Upper lobe of left lung (tissue), 6 donors: ENCODE measurements around the gene PACS2. TPM values are rescaled to one million over a fixed set of nuclear protein-coding genes. Genes with fewer than 3 reads are reported as not detected.

Source experiments
- ATAC-seq, 2 donors: fragments of 200-7000 bp; cut with Tn5 transposase; one replicate each; pipeline ENCODE4 v1.9.1; 2022; ENCODE audit warnings: mild to moderate bottlenecking in 2 of 2, moderate library complexity in 2 of 2; ENCODE audit not compliant: low FRiP score in 2 of 2
- DNase-seq, 2 donors: peaks; one replicate each; pipeline ENCODE4 v3.0.0-alpha.2; 2019 to 2020
- H3K27ac ChIP-seq, 4 donors: fragments of 200-600 bp; sonication (generic); one replicate each; pipeline ENCODE4 v1.5.1; 2016 to 2019
- H3K27me3 ChIP-seq, 4 donors: fragments of 200-600 bp; sonication (generic); one replicate each; pipeline ENCODE4 v1.5.1; 2017 to 2019
- H3K36me3 ChIP-seq, 4 donors: fragments of 200-600 bp; sonication (generic); one replicate each; pipeline ENCODE4 v1.5.1; 2016 to 2019
- H3K4me1 ChIP-seq, 4 donors: fragments of 200-600 bp; sonication (generic); one replicate each; pipeline ENCODE4 v1.5.1; 2018 to 2019
- H3K4me3 ChIP-seq, 4 donors: fragments of 200-600 bp; sonication (generic); one replicate each; pipeline ENCODE4 v1.5.1; 2017 to 2019; ENCODE audit warnings: mild to moderate bottlenecking in 2 of 4, moderate library complexity in 1 of 4
- H3K9me3 ChIP-seq, 4 donors: fragments of 200-600 bp; sonication (generic); one replicate each; pipeline ENCODE4 v1.5.1; 2018 to 2019
- EP300 ChIP-seq, 4 donors: sonication (generic); formaldehyde crosslinking; IDR thresholded peaks; one replicate each; pipeline ENCODE4 v1.5.1; 2017; ENCODE audit warnings: antibody characterized with exemption in 4 of 4, control low read depth in 2 of 4
- POLR2A ChIP-seq, 4 donors: fragments of 450-650 bp; IDR thresholded peaks; one replicate each; pipeline ENCODE4 v1.5.1; 2016 to 2017; ENCODE audit warnings: antibody characterized with exemption in 4 of 4, mild to moderate bottlenecking in 2 of 4
- POLR2AphosphoS5 ChIP-seq, 2 donors: sonication (generic); formaldehyde crosslinking; IDR thresholded peaks; one replicate each; pipeline ENCODE4 v1.5.1; 2017; ENCODE audit warnings: antibody characterized with exemption in 2 of 2
- WGBS, 2 donors: methylation state at CpG; one replicate each; pipeline ENCODE4 v1.1.5; 2017 to 2018; 5-methylcytosine and 5-hydroxymethylcytosine counted together
- total RNA-seq, 6 donors: library from RNA; depleted of rRNA in 4 of 6; stranded (reverse); fragments of >200 nt in 4 of 6; gene quantifications; one replicate each; pipeline versions ENCODE4 v1.1.0 to v1.2.1, GENCODE V29; 2016 to 2021
- TF ChIP-seq, protein P1 (sequence below), 6 experiments: fragments of 450-650 bp in 4 of 6; fragments of 200-600 bp in 2 of 6; sonication (generic) in 2 of 6; IDR thresholded peaks; one replicate each; pipeline ENCODE4 v1.5.1; 2016 to 2019; ENCODE audit warnings: antibody characterized with exemption in 6 of 6
- donor health status: DM: no; HTN: no; CAD: no; lungs with moderate emphysema.
- donor health status: DM: no; HTN: yes; CAD: no; lungs with severe emphysema.

Gene PACS2
- total RNA-seq, 6 donors from 2014 or later = 53.4 to 204 (median 86.5) TPM

DNA sequence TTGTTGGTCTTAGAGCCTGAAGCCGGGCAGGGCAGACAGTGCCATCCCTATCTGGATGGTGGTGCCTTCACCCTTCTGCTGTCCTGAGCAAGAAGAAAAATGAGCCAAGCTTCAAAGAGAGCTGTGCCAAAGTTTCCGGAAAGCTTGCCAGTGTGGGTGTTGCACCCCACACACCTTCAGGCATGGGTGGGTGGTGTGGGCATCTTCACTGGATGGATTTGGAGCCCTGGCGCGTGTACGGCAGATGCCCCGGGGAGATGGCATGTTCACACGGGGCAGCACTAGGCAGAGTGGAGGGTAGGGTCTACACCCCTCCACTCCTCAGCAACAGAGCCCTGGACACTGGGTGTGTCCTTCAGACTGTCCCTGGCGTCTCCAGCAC, 33.0 kb downstream of the PACS2 start:
- ATAC-seq = no peak
- no peak for DNase-seq
- peaks cover 3 to 11% (median 5%) of the 10 kb centered on the region in 4 donors for H3K4me1 ChIP-seq
- WGBS, 2 donors = 90 to 95% methylated on average over 3 to 7 of the region's 8 CpGs
- H3K4me3 ChIP-seq = no peak overlapping the region
- H3K36me3 ChIP-seq = peaks cover 0 to 10% (median 2%) of the 10 kb centered on the region in 4 donors
- H3K27me3 ChIP-seq = no peaks in the 10 kb centered on the region
- H3K9me3 ChIP-seq = no peaks in the 10 kb centered on the region
- no peak overlapping the region for H3K27ac ChIP-seq
- TF ChIP-seq EP300 (IDR thresholded peaks at IDR 0.05) (no peak), POLR2AphosphoS5 (IDR thresholded peaks at IDR 0.05) (no peak), POLR2A (IDR thresholded peaks at IDR 0.05) (no peak)
- TF ChIP-seq, protein P1, sequence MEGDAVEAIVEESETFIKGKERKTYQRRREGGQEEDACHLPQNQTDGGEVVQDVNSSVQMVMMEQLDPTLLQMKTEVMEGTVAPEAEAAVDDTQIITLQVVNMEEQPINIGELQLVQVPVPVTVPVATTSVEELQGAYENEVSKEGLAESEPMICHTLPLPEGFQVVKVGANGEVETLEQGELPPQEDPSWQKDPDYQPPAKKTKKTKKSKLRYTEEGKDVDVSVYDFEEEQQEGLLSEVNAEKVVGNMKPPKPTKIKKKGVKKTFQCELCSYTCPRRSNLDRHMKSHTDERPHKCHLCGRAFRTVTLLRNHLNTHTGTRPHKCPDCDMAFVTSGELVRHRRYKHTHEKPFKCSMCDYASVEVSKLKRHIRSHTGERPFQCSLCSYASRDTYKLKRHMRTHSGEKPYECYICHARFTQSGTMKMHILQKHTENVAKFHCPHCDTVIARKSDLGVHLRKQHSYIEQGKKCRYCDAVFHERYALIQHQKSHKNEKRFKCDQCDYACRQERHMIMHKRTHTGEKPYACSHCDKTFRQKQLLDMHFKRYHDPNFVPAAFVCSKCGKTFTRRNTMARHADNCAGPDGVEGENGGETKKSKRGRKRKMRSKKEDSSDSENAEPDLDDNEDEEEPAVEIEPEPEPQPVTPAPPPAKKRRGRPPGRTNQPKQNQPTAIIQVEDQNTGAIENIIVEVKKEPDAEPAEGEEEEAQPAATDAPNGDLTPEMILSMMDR (IDR thresholded peaks at IDR 0.05) = no peak

GRCh38 chr14:105348169-105348944, 33.8 kb downstream of the PACS2 start:
- H3K9me3 ChIP-seq = no peaks in the 10 kb centered on the region
- ATAC-seq = peak; percentile 13 to 35
- DNase-seq = peak in 1 of 2 donors; percentile 68
- H3K4me1 ChIP-seq = peaks cover 3 to 7% (median 5%) of the 10 kb centered on the region in 4 donors
- WGBS, 2 donors = 90% methylated on average over 4 to 21 of the region's 26 CpGs
- no peaks in the 10 kb centered on the region for H3K27me3 ChIP-seq
- H3K36me3 ChIP-seq = peaks cover 0 to 10% (median 2%) of the 10 kb centered on the region in 4 donors
- H3K4me3 ChIP-seq = no peak overlapping the region
- no peak overlapping the region for H3K27ac ChIP-seq
- TF ChIP-seq POLR2AphosphoS5 (IDR thresholded peaks at IDR 0.05) = no peak
- TF ChIP-seq EP300 (IDR thresholded peaks at IDR 0.05) = no peak

DNA sequence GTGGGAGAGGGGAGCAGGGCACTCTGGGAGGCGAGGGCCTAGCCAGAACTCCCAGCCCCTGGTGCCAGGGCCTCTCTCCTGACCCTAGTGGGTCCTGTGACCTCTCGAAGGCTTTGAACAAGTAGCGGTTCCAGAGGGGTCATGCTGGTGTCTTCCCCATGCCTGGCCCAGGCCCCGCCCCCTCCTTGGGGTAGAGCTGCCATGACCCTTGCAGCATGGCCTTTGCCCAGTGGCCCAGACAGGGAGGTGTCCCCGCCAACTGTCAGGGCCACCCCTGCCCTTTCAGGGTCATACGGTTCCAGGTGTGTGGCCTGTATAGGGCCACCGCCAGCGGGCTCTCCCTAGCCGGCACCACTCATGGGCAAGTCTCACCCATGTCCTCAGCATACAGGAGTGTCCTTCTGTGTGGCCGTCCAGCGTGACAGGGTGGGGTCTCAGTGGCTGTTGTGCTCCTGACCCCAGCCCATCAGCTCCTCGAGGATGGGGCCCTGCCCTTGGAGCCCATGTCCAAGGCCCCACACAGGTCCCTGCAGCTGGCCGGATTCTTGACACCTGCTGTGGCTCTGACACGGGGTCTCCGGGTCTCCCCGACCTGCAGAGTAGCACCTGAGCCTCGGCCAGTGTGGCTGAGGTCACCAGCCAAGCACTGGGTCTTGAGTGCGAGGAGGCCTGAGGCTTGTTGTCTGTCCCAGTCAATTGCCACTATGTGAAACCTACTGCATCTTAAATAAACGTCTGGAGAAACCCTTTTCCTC, 34.6 kb downstream of the PACS2 start:
- Histone ChIP-seq H3K27ac (no peak overlapping the region), H3K4me3 (no peak overlapping the region), H3K9me3 (no peaks in the 10 kb centered on the region), H3K36me3 (peaks cover 0 to 10% (median 5%) of the 10 kb centered on the region in 4 donors), H3K4me1 (peaks cover 3 to 7% (median 5%) of the 10 kb centered on the region in 4 donors), H3K27me3 (no peaks in the 10 kb centered on the region)
- DNase-seq = peak in 1 of 2 donors; percentile 67
- WGBS, 2 donors = 95 to 98% methylated on average over 7 to 16 of the region's 19 CpGs
- TF ChIP-seq, protein P1 (IDR thresholded peaks at IDR 0.05) = no peak
- TF ChIP-seq EP300 (IDR thresholded peaks at IDR 0.05) = no peak
- no peak for TF ChIP-seq POLR2A (IDR thresholded peaks at IDR 0.05)
- TF ChIP-seq POLR2AphosphoS5 (IDR thresholded peaks at IDR 0.05) = no peak
- peak; percentile 9 to 11 for ATAC-seq

GRCh38 chr14:105349992-105350391, 35.4 kb downstream of the PACS2 start:
- no peak overlapping the region for H3K27ac ChIP-seq
- H3K9me3 ChIP-seq = no peaks in the 10 kb centered on the region
- ATAC-seq = no peak
- TF ChIP-seq POLR2A (IDR thresholded peaks at IDR 0.05) = no peak
- TF ChIP-seq, protein P1 (IDR thresholded peaks at IDR 0.05) = no peak
- no peak for TF ChIP-seq POLR2AphosphoS5 (IDR thresholded peaks at IDR 0.05)
- TF ChIP-seq EP300 (IDR thresholded peaks at IDR 0.05) = no peak
- 91 to 96% methylated on average over 7 to 11 of the region's 11 CpGs for WGBS, 2 donors
- H3K4me3 ChIP-seq = no peak overlapping the region
- no peak for DNase-seq
- peaks cover 1 to 17% (median 9%) of the 10 kb centered on the region in 4 donors for H3K36me3 ChIP-seq
- H3K4me1 ChIP-seq = peaks cover 3 to 7% (median 5%) of the 10 kb centered on the region in 4 donors
- H3K27me3 ChIP-seq = no peaks in the 10 kb centered on the region
